Measurements from ENCODE around the gene CD99. TPM values are rescaled to one million over a fixed set of nuclear protein-coding genes. Genes with fewer than 3 reads are reported as not detected.

The CD99 gene
- total and polyA plus RNA-seq, 2 of the 13 experiments (the other 11 are each of a cell fraction or from before 2014, with no cell fraction given) = 78.8 to 111 TPM

DNA sequence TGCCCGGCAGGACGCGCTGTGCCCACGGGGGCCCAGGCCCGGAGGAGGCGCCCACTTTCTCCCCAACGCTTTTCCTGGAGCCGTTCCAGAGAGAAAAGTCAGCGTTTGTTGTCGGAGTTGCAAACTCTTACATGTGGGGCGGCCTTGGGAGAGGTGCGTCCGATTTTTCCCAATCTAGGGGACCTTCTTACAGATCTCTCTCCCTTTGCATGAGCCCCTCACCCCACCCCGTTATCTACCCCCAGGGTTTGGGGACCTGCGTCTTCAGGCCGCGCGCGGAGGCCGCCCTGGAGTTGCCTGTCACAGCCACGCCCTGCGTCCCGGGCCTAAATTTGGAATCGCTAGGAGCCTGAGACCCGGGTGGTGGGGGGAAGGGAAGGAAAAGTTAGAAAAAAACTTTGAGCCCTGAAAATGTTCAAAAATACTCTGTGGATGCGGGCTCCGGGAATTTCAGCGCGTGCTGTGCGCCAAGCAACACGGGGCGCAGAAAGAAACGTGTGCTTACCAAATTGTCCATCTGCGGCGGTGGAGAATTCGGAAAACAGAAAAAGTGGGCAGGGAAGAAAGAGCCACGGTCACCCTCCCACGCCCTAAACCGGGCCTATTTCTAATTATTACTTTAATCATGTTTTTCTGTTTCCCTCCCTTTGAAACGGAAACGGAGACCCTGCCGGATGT, 587 bp downstream of the CD99 start (continued):
- 0 out of 2 replicates have a peak, but pooled peaks have one; percentile 10 for TF ChIP-seq ARID2 (CRISPR knock-in tag; IDR thresholded peaks at IDR 0.05; ENCODE audit: borderline replicate concordance)

- Histone ChIP-seq H3K9ac (ENCODE audit: insufficient read depth, low read depth, low read length) (peak overlapping the region; percentile 88), H2AFZ (ENCODE audit: low read length) (no peak overlapping the region), H3K27ac (ENCODE audit: extremely low read length, insufficient read depth, low read length) (peak overlapping the region; percentile 84), H3K4me2 (ENCODE audit: low read depth, low read length) (peak overlapping the region; percentile 95), H3K4me1 (ENCODE audit: insufficient read depth, low read length) (peaks cover 48% of the 10 kb centered on the region), H3K4me3 (replicated peaks in 1 of 3; ENCODE audit: insufficient read depth in 1 of 3, low read depth in 2 of 3, low read length in 3 of 3) (peak overlapping the region; percentile 87 to 94 (median 91)), H3K79me2 (ENCODE audit: insufficient read depth, low read length) (peaks cover 54% of the 10 kb centered on the region), H3K36me3 (replicated peaks in 1 of 2; ENCODE audit: control insufficient read depth in 1 of 2, insufficient read depth in 2 of 2, low read length in 2 of 2) (peaks cover 2 to 9% of the 10 kb centered on the region in 2 experiments; a peak in 2 of 5 replicates), H3K27me3 (ENCODE audit: control insufficient read depth in 1 of 2, insufficient read depth in 2 of 2, low read length in 2 of 2) (no peaks in the 10 kb centered on the region; a peak in 1 of 5 replicates), H3K9me3 (ENCODE audit: low read length) (no peaks in the 10 kb centered on the region), H4K20me1 (ENCODE audit: insufficient read depth, low read length) (peaks cover 13% of the 10 kb centered on the region; the same call in 1 of the 2 replicates)
- DNase-seq (ENCODE audit: low spot score) (no peak), ATAC-seq (no peak), FAIRE-seq (no peak)
- 5% methylated on average over 24 of the region's 24 CpGs for WGBS (ENCODE audit: low lambda C conversion rate)
- intact Hi-C loops (cut with micrococcal nuclease; ENCODE audit: unreplicated experiment) (no loop called here), in situ Hi-C loops (cut with HindIII; ENCODE audit: extremely low pct_ligation_motif_present, low pct_unique_long_range_greater_than_20kb) (loop anchor here (5.0 kb wide), 1 partner anchor 35 kb away; no protein-coding TSS in a partner anchor)
- no TSS peak for BruUV-seq (replicated peaks)
- ChIA-PET CTCF (ENCODE audit: low intra/inter-chr PET ratio, low total read pairs) (no interaction called here), POLR2A (no interaction called here)
- no peak for TF ChIP-seq ATF7-NPFF (CRISPR knock-in tag; IDR thresholded peaks at IDR 0.05; ENCODE audit: low read depth)
- no peak for TF ChIP-seq KAT8 (CRISPR knock-in tag; IDR thresholded peaks at IDR 0.05)
- TF ChIP-seq KLF16 (CRISPR knock-in tag; IDR thresholded peaks at IDR 0.05) = no peak
- no peak for TF ChIP-seq TAF15 (IDR thresholded peaks at IDR 0.05; ENCODE audit: low read depth, low read length, poor library complexity, severe bottlenecking)
- TF ChIP-seq, protein P1, sequence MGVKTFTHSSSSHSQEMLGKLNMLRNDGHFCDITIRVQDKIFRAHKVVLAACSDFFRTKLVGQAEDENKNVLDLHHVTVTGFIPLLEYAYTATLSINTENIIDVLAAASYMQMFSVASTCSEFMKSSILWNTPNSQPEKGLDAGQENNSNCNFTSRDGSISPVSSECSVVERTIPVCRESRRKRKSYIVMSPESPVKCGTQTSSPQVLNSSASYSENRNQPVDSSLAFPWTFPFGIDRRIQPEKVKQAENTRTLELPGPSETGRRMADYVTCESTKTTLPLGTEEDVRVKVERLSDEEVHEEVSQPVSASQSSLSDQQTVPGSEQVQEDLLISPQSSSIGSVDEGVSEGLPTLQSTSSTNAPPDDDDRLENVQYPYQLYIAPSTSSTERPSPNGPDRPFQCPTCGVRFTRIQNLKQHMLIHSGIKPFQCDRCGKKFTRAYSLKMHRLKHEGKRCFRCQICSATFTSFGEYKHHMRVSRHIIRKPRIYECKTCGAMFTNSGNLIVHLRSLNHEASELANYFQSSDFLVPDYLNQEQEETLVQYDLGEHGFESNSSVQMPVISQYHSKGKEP (CRISPR knock-in tag; IDR thresholded peaks at IDR 0.05) = no peak
- no peak for TF ChIP-seq MTF2 (CRISPR knock-in tag; IDR thresholded peaks at IDR 0.05; ENCODE audit: borderline replicate concordance)
- TF ChIP-seq ZNF34 (CRISPR knock-in tag; IDR thresholded peaks at IDR 0.05; ENCODE audit: borderline replicate concordance) = no peak
- no peak for TF ChIP-seq ZNF747 (CRISPR knock-in tag; IDR thresholded peaks at IDR 0.05; ENCODE audit: borderline replicate concordance)
- no peak for TF ChIP-seq SKI (IDR thresholded peaks at IDR 0.05; ENCODE audit: partially characterized antibody)
- peak; percentile 45; the same call in 1 of the 2 replicates for TF ChIP-seq ZKSCAN1 (IDR thresholded peaks at IDR 0.05; ENCODE audit: low read length)
- TF ChIP-seq ZNF337 (CRISPR knock-in tag; IDR thresholded peaks at IDR 0.05; ENCODE audit: borderline replicate concordance, low read depth) = no peak
- no peak for TF ChIP-seq ZNF737 (CRISPR knock-in tag; IDR thresholded peaks at IDR 0.05; ENCODE audit: borderline replicate concordance)
- TF ChIP-seq ZNF766 (CRISPR knock-in tag; IDR thresholded peaks at IDR 0.05; ENCODE audit: borderline replicate concordance) = 0 out of 2 replicates have a peak, but pooled peaks have one; percentile 34
- TF ChIP-seq ZNF160 (CRISPR knock-in tag; IDR thresholded peaks at IDR 0.05) = no peak
- TF ChIP-seq RBM39 (IDR thresholded peaks at IDR 0.05; ENCODE audit: low read depth, low read length, poor library complexity, severe bottlenecking) = no peak
- no peak for TF ChIP-seq HNRNPUL1 (IDR thresholded peaks at IDR 0.05; ENCODE audit: low read depth, low read length)
- TF ChIP-seq E2F2 (CRISPR knock-in tag; IDR thresholded peaks at IDR 0.05; ENCODE audit: borderline replicate concordance) = no peak
Measured at GRCh38 chrX:2692221-2693112, 1.4 kb downstream of the CD99 start.

Data from HepG2 (cell line).